Suppressor macrophage treated with lipopolysaccharide for 1 hour (primary cell): ENCODE data around the gene ZEB2.
A peak's percentile ranks its signal among the peaks of the same experiment; 100 is the strongest.

Experiments used
- DNase-seq, 3 donors: peaks; one replicate each; pipeline ENCODE4 v3.0.0-alpha.2; 2020 to 2022

The ZEB2 gene

GRCh38 chr2:144512470-144512869 lies 7.4 kb downstream of the ZEB2 start:
- no peak for DNase-seq

- no peak for DNase-seq
These were observed 8.0 kb downstream of the ZEB2 start for GRCh38 chr2:144511937-144512336.

GRCh38 chr2:144511226-144511810 lies 8.6 kb downstream of the ZEB2 start:
- DNase-seq: peak in 1 of 3 donors; percentile 26

GRCh38 chr2:144510294-144510991 lies 9.5 kb downstream of the ZEB2 start:
- peak in 1 of 3 donors; percentile 16 for DNase-seq

GRCh38 chr2:144509879-144510221 lies 10.1 kb downstream of the ZEB2 start:
- no peak for DNase-seq

- DNase-seq: peak in 1 of 3 donors; percentile 24
These were observed 10.7 kb downstream of the ZEB2 start for GRCh38 chr2:144509001-144509878.

- DNase-seq: peak; percentile 69 to 79 (median 73)
These were observed 11.6 kb downstream of the ZEB2 start for GRCh38 chr2:144508172-144508851.

- DNase-seq: peak; percentile 46 to 77 (median 62)
These were observed 12.3 kb downstream of the ZEB2 start for GRCh38 chr2:144507441-144508171.

- no peak for DNase-seq
These were observed 14.6 kb downstream of the ZEB2 start for GRCh38 chr2:144505245-144505831.

GRCh38 chr2:144504218-144504641 lies 15.7 kb downstream of the ZEB2 start:
- DNase-seq: no peak

- no peak for DNase-seq
These were observed 16.7 kb downstream of the ZEB2 start for GRCh38 chr2:144503242-144503641.

GRCh38 chr2:144502369-144502768 lies 17.6 kb downstream of the ZEB2 start:
- DNase-seq: no peak

GRCh38 chr2:144501627-144502026 lies 18.3 kb downstream of the ZEB2 start:
- DNase-seq: no peak

GRCh38 chr2:144501118-144501517 lies 18.8 kb downstream of the ZEB2 start:
- DNase-seq: peak; percentile 63 to 81 (median 74)

- DNase-seq: no peak
These were observed 19.4 kb downstream of the ZEB2 start for GRCh38 chr2:144500563-144500962.

- no peak for DNase-seq
These were observed 21.6 kb downstream of the ZEB2 start for GRCh38 chr2:144498277-144498676.

GRCh38 chr2:144496977-144497598 lies 22.8 kb downstream of the ZEB2 start:
- DNase-seq: no peak

GRCh38 chr2:144496092-144496976 lies 23.6 kb downstream of the ZEB2 start:
- peak; percentile 39 to 84 (median 77) for DNase-seq

GRCh38 chr2:144495227-144496091 lies 24.5 kb downstream of the ZEB2 start:
- no peak for DNase-seq
